T1000 (cell line): ENCODE results near the gene DCUN1D1.
"Not testable (repeated sequence)": the region's sequence is repeated elsewhere in the genome, so short reads cannot be mapped to it uniquely, and the experiment has no call there.

ENCODE experiments used
- DNase-seq: peaks from one replicate; lab custom pipeline; 2025; ENCODE audit warnings: mixed read lengths; lab: John Stamatoyannopoulos, UW

The DCUN1D1 gene

DNA sequence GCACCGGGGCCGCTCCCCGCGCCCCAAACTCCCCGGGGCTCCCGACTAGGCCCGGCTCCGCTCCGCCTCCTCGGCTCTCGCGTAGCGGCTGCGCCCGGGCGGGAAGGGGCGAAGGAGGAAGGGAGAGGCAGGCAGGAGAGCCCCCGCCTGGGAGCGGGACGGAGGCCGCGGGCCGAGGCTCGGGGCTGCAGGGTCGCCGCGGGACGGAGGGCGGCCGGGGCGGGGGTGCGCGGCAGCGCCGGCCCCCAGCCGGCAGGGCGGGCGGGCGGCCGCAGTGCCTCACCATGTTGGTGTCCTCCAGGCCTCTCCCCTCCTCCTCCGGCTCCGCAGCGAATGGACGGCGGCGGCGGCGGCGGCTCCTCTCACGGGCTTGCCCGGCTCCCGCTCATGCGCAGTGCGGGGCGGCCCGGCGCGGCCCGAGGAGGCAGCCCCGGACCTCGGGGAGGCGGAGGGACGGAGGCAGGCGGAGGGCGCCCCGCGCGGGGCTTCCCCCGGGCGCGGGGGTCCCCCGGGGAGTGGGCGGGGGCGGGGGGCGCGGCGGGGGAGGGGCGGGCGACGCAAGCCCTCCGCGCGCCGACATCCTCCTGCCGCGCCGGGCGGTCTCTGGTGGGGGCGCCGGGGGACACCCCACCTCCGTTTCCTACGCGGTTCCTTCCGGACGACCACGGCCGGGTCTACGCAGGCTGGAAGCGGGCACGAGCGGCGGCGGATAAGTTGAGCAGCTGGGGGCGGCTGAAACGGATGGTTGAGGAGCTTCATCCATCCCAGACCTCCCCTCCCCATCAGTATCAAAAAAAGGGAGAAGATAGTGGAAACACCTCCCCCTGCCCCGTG, at the start of gene DCUN1D1:
TSS of gene DCUN1D1 (minus strand) at position 335 of the 834 bp plus-strand sequence. CDS start at position 286, 49 bp downstream.
- peak; percentile 78 for DNase-seq

DNA sequence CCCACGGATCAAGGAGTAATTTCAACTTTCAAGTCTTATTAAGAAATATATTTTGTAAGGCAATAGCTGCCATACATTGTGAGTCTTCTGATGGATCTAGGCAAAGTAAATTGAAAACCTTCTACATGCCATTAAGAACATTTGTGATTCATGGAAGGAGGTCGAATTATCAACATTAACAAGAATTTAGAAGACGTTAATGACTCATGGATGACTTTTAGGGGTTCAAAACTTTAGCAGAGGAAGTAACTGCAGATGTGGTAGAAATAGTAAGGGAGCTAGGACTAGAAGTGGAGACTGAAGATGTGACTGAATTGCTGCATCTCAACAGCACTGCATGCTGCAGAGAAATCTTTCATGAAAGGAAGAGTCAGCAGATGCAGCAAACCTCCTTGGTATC, 48.1 kb upstream of the DCUN1D1 start:
- no peak for DNase-seq

DNA sequence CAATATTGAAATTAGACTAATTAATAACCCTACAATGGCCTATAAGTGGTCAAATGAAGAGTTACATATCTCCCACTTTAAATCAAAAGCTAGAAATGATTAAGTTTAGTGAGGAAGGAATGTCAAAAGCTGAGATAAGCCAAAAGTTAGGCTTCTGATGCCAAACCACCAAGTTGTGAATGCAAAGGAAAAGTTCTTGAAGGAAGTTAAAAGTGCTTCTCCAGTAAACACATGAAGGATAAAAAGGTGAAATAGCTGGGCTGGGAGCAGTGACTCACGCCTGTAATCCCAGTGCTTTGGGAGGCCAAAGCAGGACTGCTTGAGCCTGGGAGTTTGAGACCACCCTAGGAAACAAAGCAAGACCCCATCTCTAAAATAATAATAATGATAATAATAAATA, 46.9 kb upstream of the DCUN1D1 start:
- DNase-seq = no peak

DNA sequence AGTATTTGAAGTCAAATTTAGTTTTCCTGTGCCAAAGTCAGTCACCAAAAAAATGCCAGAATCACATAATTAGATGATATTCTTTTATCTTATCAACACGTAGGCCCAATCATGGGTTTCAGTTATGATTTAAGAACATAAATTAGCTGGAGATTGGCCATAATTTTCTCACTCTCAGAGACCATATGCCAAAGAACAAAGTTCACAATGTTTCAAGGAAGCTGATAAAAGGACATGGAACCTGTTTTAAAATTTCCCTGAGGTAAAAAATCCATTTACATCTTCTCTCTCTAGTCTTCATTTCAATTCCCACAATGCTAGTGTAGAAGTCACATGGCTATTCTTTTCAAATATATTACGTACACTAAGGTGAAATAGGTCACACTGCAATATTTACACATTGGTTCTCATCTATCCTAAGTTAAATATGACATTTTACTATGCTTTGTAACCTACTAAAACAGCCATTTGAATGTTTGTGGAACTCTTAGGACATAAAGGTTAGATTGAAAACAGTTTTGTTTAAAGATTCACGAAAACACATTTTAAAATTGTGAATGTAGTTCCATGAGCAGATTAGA, 42.7 kb upstream of the DCUN1D1 start:
- no peak for DNase-seq

DNA sequence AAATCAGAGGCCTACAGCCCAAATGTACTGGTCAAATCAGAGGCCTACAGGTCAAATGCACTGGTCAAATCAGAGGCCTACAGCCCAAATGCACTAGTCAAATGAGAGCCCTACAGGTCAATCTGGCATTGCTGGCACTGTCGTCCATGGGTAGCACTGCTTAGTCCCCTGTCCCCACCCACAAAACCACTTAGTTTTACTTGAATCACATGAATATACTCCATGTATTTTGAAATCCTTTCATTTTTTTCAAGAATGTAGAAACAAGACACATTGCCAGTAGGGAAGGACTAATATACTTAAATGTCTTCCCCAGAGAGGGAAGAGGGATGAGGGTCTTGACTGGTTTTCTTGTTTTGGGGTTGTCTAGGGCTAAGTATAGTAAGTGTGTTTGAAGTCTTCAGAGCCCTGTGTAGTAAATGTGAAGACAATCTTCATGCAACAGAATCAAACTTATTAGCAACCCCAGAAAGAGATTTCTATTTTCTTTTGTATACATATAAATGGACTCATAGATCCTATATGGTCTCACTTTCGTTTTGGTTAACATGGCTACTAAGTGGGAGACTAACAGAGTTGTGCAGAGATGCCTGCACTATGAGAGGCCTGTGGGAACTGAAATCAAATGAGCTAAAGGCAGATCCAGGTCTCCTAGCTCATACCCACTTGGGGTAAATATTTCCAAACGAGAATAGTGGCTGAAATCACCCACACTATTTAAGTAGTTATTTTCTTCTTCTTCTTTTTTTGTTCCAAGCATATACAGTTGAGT, 38.3 kb upstream of the DCUN1D1 start:
- no peak for DNase-seq

DNA sequence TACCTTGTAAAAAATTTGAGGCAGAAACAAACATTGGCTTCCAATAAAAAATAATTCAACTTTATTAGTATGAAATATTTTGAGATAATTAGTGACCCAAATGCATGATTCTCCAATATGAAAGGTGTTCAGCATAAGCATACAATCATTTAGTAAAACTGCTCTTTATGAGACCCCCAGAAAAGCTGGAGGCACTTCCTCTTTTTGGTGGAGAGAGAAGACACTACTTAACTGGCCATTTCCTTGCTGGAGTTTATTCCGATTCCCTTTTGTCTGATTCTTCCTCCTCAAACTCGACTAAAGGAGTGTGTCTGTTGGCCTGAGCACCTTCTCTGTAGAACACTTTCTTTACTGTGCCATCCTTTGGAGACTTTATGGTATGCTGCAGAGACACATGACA, 34.8 kb upstream of the DCUN1D1 start:
- DNase-seq = no peak

DNA sequence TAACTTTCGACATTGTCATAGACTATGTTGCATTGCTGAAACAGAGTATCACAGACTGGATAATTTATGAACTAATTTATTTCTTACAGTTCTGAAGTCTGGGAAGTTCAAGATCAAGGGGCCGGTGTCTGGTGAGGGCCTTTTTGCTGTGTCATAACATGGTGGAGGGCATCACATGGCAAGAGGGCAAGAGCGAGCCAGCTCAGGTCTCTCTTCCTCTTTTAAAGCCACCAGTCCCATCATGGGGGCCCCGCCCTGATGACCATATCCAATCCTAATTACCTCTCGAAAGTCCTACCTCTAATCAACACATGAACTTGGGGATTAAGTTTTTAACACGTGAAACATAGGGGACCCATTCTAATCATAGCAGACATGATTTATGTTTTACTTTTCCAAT, 33.5 kb upstream of the DCUN1D1 start:
- DNase-seq = no peak

DNA sequence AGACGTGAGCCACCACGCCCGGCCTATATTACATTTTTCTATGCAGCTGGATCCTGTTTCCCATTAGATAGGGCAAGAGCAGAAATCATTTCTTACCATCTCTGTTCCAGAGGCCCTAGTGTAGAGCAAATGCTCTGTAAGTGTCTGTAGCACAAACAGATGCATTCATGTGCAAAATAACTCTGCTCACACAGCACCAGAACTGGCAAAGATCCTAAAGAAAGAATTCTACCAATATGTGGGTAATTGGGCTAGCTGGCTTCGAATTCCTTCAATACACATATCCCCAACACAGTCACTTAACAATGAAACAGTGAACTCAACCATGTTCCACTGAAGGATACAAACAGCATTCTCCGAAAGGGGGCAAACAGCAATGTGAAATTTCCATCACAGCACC, 32.7 kb upstream of the DCUN1D1 start:
- DNase-seq = no peak

DNA sequence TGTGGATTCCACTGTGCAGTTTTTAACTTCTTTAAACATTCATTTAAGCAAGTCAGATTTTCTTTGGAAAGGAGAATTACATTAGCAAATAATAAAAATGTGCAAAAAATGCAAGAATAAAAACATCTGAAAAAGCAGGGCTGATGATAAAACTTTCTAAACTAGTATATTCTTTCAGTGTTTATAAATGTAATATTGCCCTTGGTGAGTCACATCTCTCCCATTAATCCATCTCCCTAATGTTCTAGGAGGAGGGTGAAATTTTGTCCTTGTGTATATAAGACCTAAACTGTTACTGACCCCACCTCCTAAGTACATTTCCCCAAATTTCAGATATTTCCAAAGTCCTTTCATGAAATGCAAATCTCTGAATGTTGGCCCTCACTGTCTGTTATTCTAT, 28.5 kb upstream of the DCUN1D1 start:
- DNase-seq = no peak

DNA sequence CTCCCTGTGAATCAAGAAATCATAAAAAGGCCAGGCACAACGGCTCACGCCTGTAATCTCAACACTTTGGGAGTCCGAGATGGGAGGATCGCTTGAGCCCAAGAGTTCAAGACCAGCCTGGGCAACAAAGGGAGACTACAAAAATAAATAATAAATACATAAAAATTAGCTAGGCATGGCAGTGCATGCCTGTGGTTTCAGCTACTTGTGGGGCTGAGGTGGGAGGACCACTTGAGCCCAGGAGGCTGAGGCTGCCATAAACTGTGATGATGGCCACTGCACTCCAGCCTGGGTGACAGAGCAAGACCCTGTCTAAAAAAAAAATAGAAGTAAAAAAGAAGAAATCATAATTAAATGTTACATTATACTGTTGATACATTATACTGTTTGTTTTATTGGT, 28.0 kb upstream of the DCUN1D1 start:
- DNase-seq = no peak

DNA sequence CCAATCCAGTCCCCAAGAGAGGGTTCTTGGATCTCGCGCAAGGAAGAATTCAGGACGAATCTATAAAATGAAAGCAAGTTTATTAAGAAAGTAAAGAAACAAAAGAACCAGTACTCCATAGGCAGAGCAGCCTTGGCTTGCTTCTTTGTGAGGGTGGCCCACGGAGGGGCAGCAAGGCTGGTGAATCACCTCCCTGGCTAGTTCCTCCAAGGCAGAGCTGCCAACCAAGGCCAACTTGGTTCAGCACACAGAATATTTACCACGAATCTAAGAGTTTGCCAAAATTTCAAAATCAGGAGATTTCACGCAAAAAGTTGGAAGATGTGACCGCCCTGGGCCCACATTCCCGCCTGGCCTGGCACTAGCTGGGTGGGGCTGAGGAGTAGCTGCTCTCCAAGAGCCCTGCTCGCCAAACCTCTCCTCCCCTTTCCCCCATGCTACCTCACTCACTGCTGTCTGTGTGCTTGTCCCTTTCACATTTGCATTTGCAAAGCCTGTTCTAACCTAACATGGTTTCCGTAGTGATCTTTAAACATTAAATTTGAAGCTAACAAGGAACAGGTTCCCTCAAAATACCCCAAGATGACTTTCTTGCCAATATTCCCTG, 26.2 kb upstream of the DCUN1D1 start:
- no peak for DNase-seq

DNA sequence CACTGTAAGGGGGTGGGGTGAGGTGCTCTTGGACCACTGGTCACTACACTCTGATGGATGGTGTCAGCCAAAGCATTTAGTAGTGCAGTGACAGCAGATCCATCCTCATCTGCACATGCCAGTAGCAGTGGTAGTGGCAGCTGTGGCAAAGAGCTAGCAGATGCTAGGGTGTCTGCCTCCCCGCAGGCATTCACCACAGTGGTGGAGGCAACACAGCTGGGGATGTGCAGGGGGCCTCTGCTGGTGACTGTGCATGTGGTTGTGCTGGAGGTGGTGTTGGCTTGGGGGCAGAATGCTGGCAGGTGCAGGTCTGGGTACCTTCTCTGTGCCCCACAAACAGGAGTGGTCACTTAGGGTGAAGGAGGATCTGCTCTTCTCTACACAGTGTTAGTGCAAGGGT, 19.4 kb upstream of the DCUN1D1 start:
- no peak for DNase-seq

DNA sequence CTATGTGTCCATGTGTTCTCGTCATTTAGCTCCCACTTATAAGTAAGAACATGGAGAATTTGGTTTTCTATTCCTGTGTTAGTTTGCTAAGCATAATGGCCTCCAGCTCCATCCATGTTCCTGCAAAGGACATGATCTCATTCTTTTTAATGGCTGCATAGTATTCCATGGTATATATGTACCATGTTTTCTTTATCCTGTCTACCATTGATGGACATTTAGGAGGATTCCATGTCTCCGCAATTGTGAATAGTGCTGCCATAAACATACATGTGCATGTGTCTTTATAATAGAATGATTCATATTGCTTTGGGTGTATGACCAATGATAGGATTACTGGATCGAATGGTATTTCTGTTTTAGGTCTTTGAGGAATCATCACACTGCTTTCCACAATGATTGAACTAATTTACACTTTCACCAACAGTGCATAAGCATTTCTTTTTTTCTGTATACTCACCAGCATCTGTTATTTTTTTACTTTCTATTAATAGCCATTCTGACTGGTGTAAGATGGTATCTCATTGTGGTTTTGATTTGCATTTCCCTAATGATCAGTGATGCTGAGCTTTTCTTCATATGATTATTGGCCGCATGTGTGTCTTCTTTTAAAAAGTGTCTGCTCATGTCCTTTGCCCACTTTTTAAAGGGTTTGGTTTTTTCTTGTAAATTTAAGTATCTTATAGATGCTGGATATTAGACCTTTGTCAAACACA, 13.3 kb upstream of the DCUN1D1 start:
- DNase-seq = not testable (repeated sequence)

DNA sequence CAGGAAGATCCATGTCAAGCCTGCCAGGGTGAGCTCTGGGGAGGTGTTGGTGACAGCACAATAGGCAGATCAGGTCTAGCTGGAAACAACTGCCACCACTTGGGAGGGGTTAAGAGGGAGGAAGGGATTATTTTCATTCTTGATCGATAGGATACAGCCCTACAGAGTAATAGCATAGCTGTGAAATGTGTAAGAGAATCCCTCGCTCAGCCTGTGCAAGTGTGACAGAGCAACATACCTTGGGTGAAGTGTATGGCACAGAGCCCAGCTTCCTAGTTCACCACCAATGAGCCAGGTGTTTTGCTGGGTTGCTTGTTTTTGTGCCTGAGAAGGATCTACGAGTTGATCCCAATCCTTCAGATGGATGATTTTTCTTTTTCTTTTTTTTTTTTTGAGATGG, 9.2 kb upstream of the DCUN1D1 start:
- DNase-seq = no peak

DNA sequence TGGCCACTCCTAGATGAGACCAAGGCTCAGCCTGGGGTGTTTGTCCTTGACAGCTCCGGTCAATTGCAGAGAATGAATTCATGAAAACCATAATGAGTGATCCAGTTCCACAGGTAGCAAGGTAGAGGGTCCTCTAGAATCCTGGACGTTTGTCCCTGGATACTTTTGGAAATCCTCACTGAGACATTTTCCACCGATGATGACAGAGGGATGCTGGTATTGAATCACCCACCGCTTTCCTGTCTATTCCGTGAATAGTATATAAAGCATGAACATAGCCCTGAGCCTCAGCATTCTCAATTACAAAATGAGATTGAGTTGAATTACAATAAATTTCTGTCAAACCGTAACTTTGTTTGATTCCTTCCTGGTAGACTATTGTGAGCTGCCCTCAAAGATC, 5.7 kb upstream of the DCUN1D1 start:
- no peak for DNase-seq

DNA sequence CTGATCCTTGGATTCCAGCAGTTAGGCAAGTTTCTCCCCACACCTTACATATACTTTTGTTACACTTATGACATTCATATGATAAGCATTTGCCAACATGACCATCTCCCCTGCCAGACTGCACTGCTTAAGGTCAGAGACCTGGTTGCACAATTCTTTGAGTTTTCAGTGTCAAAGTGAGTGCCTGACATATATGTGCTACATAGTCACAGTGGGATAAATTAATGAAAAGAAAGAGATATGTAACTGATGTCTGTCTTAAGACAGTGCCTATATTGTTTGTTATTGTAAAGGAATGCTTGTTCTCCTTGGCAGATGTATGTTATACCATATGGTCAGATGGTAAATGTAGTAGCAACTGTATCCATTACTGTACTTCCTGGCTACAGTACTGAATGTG, 3.5 kb upstream of the DCUN1D1 start:
- DNase-seq = no peak

DNA sequence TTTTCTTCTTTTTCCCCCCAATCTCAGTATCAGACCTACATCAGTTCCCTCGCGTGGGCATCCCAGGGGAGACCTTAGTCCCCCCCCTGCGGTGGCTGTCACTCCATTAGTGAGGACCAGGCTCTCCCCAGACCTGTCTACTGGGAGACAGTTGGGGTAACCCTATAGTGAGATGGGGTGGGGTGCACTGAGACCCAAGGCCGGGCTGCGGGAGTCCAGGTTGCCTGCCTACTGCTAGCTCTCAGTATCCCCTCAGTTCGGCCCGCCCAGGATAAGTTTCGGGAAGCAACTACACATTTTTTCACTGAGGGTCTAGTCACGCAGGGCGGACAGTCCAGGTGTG, 671 bp upstream of the DCUN1D1 start:
- no peak for DNase-seq

DNA sequence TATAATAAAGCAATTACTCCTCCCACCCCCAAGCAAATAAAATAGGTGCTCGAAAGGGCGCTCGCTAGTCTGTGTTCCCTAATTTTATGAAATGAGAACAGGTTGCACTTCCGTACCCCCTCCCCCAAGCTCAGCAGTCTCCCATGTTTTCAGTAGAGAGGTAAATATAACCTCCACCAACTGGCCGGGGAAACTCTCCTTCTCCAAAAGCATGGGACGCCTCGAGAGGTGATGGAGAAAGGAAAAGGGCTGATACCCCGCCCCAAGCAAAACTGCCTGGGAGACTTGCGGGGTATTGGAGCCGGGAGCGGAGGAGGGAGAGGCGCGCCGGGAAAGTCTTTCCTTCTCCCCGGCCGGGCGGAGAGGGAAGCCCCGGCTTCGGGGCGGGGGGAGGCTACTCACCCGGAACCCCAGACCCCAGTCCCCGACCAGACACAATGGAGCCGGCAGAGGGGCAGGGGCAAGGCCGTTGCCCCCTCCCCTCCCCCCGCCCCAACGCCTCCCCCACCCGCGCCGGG, 605 bp downstream of the DCUN1D1 start:
- DNase-seq = no peak

DNA sequence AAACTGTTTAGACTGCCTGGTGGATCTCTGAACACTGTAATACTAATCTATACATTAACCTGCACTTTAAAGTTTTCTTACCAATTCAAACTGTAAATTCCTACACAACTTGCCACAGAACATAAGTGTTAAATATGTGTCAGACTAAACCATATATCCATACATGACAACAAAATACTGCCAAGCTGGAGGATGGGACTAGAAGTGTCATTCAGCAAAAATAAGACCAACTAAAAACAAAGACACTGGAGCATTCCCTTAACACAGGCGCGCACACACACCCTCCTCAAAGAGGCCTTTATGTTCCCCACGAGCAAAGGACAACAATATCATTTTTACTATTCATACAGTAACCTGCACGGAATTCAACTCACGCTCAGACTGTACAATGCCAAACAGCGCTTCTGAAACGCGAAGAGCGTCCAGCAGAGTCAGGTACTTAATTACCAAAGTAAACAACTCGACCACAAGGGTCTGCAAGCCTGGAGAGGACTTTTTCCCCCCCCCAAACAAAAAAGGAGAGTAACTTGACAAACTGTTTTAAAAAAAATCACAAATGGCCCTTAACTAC, 1.1 kb downstream of the DCUN1D1 start:
- no peak for DNase-seq

DNA sequence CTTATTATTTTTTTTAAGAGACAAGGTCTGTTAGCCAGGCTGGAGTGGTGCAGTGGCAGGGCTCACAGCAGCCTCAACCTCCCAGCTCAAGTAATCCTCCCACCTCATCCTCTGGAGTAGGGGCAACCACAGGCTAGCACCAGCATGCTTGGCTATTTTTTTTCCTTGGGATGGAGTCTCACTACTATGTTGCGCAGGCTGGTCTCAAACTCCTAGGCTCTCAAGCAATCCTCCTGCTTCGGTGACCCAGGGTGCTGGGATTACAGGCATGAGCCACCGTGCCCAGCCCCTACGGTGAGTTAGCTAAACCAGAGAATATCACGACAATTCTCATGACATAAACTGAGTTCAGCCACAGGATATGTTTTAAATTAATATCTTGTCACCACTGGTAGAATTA, 2.0 kb downstream of the DCUN1D1 start:
- DNase-seq = no peak

DNA sequence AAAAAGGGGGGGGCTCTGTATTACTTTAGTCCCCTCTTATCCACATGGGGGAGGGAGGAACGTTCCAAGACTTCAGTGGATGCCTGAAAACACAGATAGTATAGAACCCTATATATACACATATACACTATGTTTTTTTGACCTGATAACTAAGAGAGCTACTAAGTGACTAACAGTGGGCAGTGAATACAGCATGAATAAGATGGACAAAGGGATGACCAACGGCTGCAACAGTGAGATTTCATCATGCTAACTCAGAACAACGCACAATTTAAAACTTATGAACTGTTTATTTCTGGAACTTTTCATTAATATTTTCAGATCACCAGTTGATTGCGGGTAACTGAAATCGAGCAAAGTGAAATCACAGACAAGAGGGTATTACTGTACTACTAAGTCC, 7.3 kb downstream of the DCUN1D1 start:
- DNase-seq = no peak

DNA sequence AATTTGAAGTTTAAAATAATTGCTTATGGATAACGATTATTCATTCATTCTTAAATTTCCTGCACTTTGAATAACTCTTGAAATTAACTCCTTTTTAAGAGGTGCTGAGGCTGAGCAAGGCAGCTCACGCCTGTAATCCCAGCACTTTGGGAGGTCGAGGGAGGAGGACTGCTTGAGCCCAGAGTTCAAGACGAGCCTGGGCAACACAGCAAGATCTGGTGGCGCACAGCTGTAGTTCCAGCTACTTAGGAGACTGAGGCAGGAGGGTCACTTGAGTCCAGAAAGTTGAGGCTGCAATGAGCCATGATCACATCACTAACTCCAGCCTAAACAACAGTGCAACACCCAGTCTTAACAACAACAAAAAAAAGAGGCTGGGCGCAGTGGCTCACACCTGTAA, 8.0 kb downstream of the DCUN1D1 start:
- no peak for DNase-seq
